Adipose tissue (tissue), 3 donors: ENCODE data around the gene TBC1D8. TPM values are rescaled to one million over a fixed set of nuclear protein-coding genes. Genes with fewer than 3 reads are reported as not detected.

Experiments used
- H3K27ac ChIP-seq: one replicate; pipeline ENCODE4 v1.5.1; 2013; ENCODE audit warnings: low read depth, low read length
- WGBS, 3 donors: extraction: QIAGEN DNeasy Blood & Tissue Kit; methylation state at CpG; one replicate each; pipeline ENCODE4 v1.1.7; 2013; 5-methylcytosine and 5-hydroxymethylcytosine counted together
- polyA plus RNA-seq, 3 donors: library from polyadenylated mRNA; stranded (reverse); fragments of 200-250 nt; gene quantifications; one replicate each; pipeline ENCODE4 v1.2.3, GENCODE V29; 2013
- donor health status: healthy with polysubstance abuse.
- donor health status: Bipolar disorder and iron deficiency.
- donor health status: healthy.

TBC1D8 gene
- polyA plus RNA-seq, 3 donors: 10.2 to 19.9 (median 11.9) TPM

DNA sequence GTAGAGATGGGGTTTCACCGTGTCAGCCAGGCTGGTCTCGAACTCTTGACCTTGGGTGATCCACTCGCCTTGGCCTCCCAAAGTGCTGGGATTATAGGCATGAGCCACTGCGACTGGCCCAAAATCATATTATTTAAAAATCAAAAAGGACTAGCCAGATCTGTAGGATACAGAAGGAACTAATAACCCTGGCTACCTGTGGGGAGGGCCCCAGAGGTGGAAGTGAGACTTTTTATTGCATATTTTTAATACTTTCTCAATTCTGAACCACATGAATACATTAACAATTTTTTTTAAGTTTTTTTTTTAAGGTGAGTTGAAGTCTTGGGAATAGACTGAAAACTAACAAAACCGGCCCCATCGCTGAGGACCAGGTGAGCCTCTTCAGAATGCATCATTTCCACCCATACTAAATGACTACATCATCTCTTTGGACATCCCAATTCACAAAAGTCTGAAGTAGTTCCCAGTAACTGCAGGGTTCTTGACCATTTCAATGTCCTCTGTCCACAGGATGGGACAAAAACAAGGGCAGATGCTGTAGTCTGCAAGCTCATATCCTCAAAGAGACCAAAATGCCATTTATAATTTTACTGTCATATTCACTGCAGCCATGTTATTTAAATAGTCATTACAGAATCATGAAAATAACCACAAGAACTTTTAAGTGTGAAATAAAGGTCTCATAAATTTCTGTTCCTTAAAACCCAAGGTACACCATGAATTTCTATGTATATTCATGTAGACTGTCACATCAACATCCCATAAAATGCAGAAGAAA is 127.7 kb downstream of the TBC1D8 start:
- H3K27ac ChIP-seq: no peak overlapping the region
- WGBS, 3 donors: 95 to 97% (median 96%) methylated on average over 6 of the region's 6 CpGs

DNA sequence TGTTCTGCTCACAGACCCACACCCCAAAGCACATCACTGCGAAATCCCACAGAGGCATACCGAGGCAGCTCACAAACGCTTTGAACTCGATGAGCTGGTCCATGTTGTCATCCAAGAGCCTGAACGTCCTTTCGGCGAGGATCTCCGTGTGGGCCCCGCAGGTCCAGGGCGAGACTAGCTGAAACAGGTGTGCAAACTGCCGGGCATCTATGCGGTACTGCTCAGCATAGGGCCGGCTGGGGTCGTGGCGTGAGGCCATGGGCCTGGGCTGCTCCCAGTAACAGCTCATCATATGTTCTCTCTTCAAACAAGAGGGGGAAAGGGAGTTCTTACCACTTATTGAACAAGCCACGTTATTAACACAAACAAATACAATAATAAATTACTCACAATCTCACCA is 129.0 kb downstream of the TBC1D8 start:
- no peak overlapping the region for H3K27ac ChIP-seq
- WGBS, 3 donors: 84 to 90% (median 84%) methylated on average over 16 of the region's 16 CpGs

- WGBS, 3 donors: 58 to 74% (median 61%) methylated on average over 8 of the region's 8 CpGs
- H3K27ac ChIP-seq: no peak overlapping the region
These were observed 132.2 kb downstream of the TBC1D8 start for GRCh38 chr2:101018934-101019333.

DNA sequence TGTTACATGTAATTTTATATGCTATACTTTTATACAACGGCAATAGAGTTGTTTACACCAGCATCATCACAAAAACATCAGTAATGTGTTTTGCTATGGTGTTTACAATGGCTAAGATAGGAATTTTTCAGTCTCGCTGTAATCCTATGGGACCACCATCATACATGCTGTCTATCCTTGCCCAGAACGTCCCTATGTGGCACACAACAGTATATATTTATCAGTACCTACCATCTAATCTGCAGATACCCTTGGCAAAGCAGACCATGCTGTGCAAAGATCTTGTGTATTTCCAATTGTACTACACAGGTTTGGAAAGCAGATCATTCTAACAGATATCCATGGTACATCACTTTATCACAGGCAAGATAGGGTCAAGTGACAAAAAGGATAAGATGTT is 133.8 kb downstream of the TBC1D8 start:
- no peak overlapping the region for H3K27ac ChIP-seq
- 83 to 88% (median 88%) methylated on average over 3 of the region's 3 CpGs for WGBS, 3 donors

DNA sequence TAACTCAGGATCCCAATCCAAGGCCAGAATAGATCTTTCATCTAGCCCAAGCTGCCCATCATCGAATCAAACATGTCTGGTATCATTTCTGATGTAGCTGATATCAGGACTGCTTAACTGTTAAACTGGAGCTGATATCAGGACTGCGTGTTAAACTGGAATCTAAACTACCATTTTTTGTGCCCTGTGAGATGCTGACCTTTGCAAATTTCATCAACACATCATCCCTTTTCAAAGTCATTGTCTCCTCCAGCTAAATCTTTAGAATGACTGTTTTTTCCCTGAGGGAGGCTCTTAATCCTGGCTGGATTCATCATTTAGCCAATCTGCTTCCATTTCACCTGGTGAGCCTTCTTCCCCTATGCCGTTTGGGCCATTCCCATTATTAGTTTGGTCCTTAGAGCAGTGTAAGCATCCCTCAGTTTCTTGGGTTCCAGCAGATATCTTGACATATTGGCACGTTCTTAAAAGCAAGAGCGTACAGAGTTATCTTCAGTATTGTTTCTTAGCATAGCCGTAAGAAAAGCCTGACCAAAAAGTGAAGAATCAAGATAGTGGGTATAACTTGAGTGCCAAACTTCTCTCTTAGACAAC is 136.8 kb downstream of the TBC1D8 start:
- no peak overlapping the region for H3K27ac ChIP-seq
- 77 to 95% (median 90%) methylated on average over 6 of the region's 6 CpGs for WGBS, 3 donors

DNA sequence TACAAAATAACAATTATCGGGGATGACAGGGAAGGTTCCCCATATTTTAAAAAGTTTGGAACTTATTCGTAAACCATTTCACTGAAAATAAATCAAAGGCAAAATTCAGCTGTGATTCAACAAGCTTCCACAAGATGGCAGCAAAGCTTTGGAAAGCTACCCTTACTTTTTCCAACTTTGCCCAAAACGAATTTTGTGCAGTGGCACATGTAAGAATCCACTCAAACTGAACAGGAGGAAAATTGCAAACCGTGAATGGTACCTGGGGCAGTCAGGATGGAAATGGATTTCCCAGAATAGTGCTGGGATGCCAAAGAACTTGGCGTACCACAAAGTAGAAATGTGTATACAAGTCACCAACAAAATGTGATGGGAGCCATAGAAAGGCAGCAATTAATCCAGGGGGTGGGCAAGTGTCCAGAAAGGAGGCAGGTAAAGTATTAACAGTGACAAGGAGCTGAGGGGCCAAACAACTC is 138.4 kb downstream of the TBC1D8 start:
- 34 to 39% (median 36%) methylated on average over 5 of the region's 5 CpGs for WGBS, 3 donors
- no peak overlapping the region for H3K27ac ChIP-seq

DNA sequence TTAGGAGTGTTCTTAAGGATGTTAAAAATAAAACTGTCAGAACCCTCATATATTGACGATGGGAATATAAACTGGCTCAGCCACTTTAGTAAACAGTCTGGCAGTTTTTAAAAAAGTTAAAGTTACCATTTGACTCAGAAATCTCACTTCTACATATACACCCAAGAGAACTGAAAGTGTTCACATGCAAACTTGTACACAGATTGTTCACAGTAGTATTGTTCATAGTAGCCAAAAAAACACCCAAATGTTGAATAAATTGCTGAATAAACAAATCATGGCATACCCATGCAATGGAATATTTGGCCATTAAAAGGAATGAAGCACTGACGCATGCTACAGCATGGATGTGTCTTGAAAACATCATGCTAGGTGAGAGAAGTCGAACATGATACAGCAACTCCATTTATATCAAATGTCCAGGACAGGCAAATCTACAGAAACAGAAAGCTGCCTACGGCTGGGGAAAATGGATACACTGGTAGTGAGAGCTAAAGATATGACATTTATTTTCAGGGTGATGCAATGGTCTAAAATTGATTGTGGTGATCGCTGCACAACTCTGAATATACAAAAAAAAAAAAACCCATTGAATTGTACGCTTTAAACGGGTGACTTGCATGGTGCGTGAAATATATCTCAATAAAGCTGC is 139.0 kb downstream of the TBC1D8 start:
- WGBS, 3 donors: 57 to 66% (median 64%) methylated on average over 8 of the region's 8 CpGs
- no peak overlapping the region for H3K27ac ChIP-seq

DNA sequence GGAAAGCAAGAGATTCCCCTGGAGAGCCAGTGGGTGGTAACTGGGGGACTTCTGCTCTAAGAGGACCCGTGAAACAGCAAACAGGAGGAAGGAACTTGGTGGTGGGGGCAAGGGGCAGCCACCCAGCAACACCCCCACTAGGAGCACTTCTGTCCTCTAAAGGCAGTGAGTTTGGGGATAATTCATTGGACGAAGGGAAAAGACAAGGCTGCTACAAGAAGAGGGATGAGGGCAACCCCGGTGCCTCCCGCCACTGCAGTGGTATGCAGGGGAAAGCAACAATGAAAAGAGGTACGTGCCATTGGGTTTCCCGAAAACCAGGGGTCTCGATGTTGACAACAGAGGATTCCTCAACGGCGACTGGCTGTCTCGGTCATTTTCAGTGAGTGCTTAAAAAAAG is 140.0 kb downstream of the TBC1D8 start:
- 85 to 88% (median 86%) methylated on average over 10 of the region's 10 CpGs for WGBS, 3 donors
- H3K27ac ChIP-seq: no peak overlapping the region

GRCh38 chr2:101007415-101008345 is 143.5 kb downstream of the TBC1D8 start:
- no peak overlapping the region for H3K27ac ChIP-seq
- WGBS, 3 donors: 71 to 80% (median 73%) methylated on average over 11 of the region's 11 CpGs

DNA sequence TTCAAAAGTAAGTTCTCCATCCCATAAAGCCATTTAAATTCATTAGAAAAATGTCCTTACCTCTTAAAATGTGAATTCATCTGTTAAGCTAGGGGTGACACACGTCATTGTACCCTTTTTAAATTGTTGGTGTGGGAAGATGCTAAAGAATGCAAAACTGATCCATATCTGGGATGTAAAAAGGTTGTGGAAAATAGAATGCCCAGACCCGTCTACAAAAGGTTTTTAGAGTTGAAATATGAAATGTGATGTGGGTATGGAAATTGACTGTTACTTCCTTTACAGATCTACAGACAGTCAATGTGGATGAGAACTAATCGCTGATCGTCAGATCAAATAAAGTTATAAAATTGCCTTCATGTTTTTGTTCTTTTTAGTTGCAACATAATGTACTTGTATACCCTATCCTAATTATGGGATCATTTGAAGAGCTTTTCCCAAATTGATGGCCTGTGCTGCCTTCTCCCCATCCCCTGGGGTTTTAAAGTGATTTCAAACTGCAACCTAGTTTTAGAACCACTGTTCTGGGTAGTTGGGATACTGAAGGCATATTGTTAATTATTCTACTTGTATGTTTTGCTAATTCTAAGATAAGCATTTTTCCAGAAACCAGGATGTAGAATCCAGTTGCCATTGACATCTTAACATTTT is 145.0 kb downstream of the TBC1D8 start:
- 66 to 84% (median 81%) methylated on average over 4 of the region's 4 CpGs for WGBS, 3 donors
- H3K27ac ChIP-seq: no peak overlapping the region

DNA sequence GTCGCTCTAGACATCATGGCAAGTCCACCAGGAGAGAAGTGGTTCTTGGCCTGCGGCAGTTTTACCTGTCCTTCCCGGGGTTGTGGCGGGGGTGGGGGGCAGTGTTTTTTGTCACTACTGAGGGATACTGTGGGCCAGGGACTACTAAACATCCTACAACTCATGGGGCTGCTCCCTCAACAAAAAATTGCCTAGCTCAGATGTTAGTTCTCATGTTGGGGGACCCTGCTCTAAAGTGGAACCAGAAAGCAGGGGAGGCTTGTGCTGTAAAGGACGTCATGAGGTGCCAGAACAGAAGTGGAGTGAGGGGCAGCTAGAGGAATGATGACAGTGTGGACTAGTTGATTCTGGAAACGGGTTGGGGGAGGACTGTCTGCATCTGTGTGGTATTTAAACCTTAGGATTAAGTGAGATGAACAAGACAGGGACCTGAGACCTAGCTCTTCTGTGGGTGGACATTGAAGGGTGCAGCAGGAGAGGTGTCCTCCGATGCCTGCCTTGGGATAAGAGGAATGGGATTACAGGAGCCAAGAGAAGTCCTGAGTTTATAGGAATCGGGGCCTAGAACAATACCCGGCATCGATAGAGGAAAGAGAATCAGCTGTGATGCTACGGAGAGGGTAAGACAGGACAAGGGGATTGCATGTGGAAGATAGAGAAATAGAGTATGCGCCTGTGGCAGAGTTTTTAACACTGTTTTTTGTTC is 146.4 kb downstream of the TBC1D8 start:
- WGBS, 3 donors: 87 to 91% (median 91%) methylated on average over 12 of the region's 12 CpGs
- no peak overlapping the region for H3K27ac ChIP-seq

GRCh38 chr2:101003278-101003775 is 147.9 kb downstream of the TBC1D8 start:
- H3K27ac ChIP-seq: no peak overlapping the region
- WGBS, 3 donors: 23 to 43% (median 37%) methylated on average over 12 of the region's 12 CpGs

DNA sequence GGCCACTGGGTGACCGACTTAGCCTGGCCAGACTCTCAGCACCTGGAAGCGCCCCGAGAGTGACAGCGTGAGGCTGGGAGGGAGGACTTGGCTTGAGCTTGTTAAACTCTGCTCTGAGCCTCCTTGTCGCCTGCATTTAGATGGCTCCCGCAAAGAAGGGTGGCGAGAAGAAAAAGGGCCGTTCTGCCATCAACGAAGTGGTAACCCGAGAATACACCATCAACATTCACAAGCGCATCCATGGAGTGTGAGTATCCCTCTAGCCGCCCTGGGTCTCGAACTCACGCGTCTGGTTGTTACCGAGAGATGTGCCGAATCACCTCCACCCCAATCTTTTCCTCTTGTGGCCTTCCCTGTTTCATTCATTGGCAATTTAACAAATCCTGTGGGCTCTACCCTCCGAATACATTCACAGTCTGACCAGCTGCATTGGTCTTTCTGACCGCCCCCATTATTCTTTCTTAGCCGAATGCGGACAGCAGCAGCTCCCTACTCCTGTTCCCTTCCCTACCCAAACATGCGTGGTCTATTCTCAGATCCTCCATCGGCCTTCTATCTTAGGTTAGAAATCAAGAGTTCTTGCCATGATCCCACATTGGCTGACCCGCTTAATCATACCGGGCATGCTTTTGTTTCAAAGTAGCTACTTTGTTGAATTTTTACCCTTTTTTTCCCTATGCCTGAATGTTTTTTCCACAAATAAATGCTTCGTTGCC is 148.5 kb downstream of the TBC1D8 start:
- peak overlapping the region; percentile 85 for H3K27ac ChIP-seq
- WGBS, 3 donors: 1% methylated on average over 26 of the region's 26 CpGs

DNA sequence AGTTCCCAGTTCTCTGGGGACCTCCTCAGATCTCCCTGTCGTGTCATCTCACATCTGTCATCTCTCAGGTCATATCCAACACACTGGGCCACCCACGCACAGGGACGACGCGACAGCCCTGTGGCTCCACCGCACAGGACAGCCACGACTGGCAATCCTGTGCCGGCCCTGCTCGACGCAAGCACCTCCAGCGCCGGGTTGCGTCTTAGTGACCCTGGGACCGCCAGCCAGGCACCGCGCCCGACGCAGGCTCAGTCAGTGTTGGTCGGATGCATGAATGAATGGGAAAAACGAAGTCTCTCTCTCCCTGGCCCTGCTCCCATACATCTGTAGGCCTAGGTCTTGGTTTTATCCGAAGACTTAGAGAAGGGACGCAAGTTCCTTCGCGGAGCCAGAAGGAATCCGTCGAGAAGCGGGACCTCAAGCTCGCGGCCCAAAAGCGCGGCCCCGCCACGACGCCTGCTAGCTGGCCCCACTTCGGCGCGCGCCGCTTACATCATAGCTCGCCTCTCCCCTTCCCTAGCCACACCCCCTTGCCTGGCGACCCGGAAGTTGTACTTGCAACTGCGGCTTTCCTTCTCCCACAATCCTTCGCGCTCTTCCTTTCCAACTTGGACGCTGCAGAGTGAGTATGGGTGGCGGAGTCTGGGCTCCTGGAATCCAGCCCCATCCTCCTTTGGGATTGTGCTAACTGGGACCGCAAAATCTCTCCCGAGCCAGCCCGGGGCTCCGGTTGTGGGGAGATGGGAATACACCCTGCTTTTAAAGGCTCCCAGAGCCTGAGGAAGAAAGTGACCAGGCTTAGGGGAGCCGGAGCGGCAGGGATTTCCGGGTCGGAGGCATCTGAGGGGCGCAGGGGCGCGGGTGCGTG is 149.3 kb downstream of the TBC1D8 start, which contains the start of gene RPL31:
Gene RPL31 (plus strand): TSS at position 599 of the 871 bp plus-strand sequence. CDS start 413 bp downstream, outside the sequence.
- 3 to 5% (median 5%) methylated on average over 59 of the region's 59 CpGs for WGBS, 3 donors
- peak within 1 kb of the TSS; percentile 85 for H3K27ac ChIP-seq

- no peak overlapping the region for H3K27ac ChIP-seq
- 83 to 94% (median 84%) methylated on average over 2 of the region's 2 CpGs for WGBS, 3 donors
These were observed 151.2 kb downstream of the TBC1D8 start for GRCh38 chr2:100999995-101000394.

- H3K27ac ChIP-seq: no peak overlapping the region
- WGBS, 3 donors: 77 to 82% (median 81%) methylated on average over 6 of the region's 6 CpGs
These were observed 153.0 kb downstream of the TBC1D8 start for GRCh38 chr2:100998235-100998573.
